PFSK-1 (cell line): ENCODE measurements around the gene TRERF1.

Experiments
- POLR2AphosphoS5 ChIP-seq: IDR thresholded peaks from 2 replicates; pipeline ENCODE4 v1.6.1; 2012; ENCODE audit warnings: low read depth, mild to moderate bottlenecking, control low read depth, low read length, moderate library complexity
- TAF1 ChIP-seq: IDR thresholded peaks from 2 replicates; pipeline ENCODE4 v1.6.1; 2012; ENCODE audit warnings: low read length, control low read depth, borderline replicate concordance; ENCODE audit not compliant: insufficient read depth

DNA sequence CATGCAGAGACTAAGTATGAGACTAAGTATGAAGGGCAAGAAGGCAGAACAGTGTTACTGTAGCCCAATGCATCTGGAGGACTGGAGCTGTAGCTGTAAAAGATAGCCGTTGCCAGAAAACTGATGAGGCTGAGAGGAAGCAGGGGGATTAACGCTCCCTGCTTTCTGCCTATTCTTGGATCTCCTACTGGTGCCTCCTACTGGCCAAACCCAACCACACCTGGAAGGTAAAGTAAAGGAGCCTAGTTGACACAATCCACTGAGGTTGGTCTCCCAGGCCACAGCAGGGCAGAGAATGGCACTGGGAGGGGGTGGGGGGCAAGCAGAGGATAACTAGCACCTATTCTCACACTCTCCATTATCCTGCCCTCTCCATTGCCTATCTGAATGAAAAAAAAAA, 129.1 kb downstream of the TRERF1 start:
- TF ChIP-seq POLR2AphosphoS5 (no peak), TAF1 (no peak)
